Adrenal gland (tissue), 12 donors: ENCODE results near the gene IDI1. TPM values are rescaled to one million over a fixed set of nuclear protein-coding genes. Genes with fewer than 3 reads are reported as not detected.
"Not testable (repeated sequence)": the region's sequence is repeated elsewhere in the genome, so short reads cannot be mapped to it uniquely, and the experiment has no call there.

Source experiments
- DNase-seq, 7 donors: peaks; one replicate each; pipeline ENCODE4 v3.0.0-alpha.2; 2019 to 2020
- H3K27ac ChIP-seq, 5 donors: fragments of 200-600 bp; sonication (generic) in 4 of 5; 1 replicate in 3 of 5; 2 replicates in 2 of 5; pipeline versions ENCODE4 v1.5.1 to v1.8.0; 2016 to 2020; ENCODE audit warnings: mild to moderate bottlenecking in 1 of 5
- H3K27me3 ChIP-seq: fragments of 200-600 bp; 2 replicates; pipeline ENCODE4 v1.8.0; 2021
- H3K36me3 ChIP-seq, 2 donors: fragments of 200-600 bp; replicated peaks in 1 of 2; 1 replicate in 1 of 2; 2 replicates in 1 of 2; pipeline versions ENCODE4 v1.5.1 to v1.8.0; 2018 to 2022
- H3K4me1 ChIP-seq, 2 donors: fragments of 200-600 bp; replicated peaks in 1 of 2; 1 replicate in 1 of 2; 2 replicates in 1 of 2; pipeline versions ENCODE4 v1.5.1 to v1.8.0; 2018 to 2021
- H3K4me3 ChIP-seq, 4 donors: fragments of 200-600 bp; sonication (generic) in 3 of 4; one replicate each; pipeline ENCODE4 v1.5.1; 2016 to 2018
- H3K9me3 ChIP-seq, 3 donors: fragments of 200-600 bp; sonication (generic) in 1 of 3; replicated peaks in 1 of 3; 1 replicate in 2 of 3; 2 replicates in 1 of 3; pipeline versions ENCODE4 v1.5.1 to v1.8.0; 2016 to 2021
- CTCF ChIP-seq, 6 experiments: fragments of 450-650 bp in 4 of 6; fragments of 200-600 bp in 2 of 6; sonication (generic) in 1 of 6; IDR thresholded peaks; 1 replicate in 5 of 6; 2 replicates in 1 of 6; pipeline versions ENCODE4 v1.5.1 to v1.8.0; 2016 to 2021; ENCODE audit warnings: antibody characterized with exemption in 6 of 6, mild to moderate bottlenecking in 2 of 6, moderate library complexity in 1 of 6
- POLR2A ChIP-seq, 2 donors: fragments of 450-650 bp; IDR thresholded peaks; one replicate each; pipeline ENCODE4 v1.6.1; 2017; ENCODE audit warnings: antibody characterized with exemption in 2 of 2, mild to moderate bottlenecking in 2 of 2, moderate library complexity in 1 of 2
- WGBS, 4 donors: extraction: QIAGEN DNeasy Blood & Tissue Kit in 2 of 4; methylation state at CpG; one replicate each; pipeline versions ENCODE4 v1.1.5 to v1.1.7; 2013 to 2017; 5-methylcytosine and 5-hydroxymethylcytosine counted together
- intact Hi-C, 2 donors: fragments of 100-400 bp; cut with DNase I; formaldehyde crosslinking; loops; one replicate each; pipeline versions ENCODE4 v1.14.1 to v1.15.0; 2022 to 2023
- polyA plus RNA-seq, 3 donors: library from polyadenylated mRNA; stranded (reverse); fragments of 200-250 nt in 2 of 3; fragments of 350-450 nt in 1 of 3; fragmentation: Illumina TruSeq in 1 of 3; extraction: RNeasy Lipid Tissue Mini Kit (QIAGEN cat#74804) in 1 of 3; gene quantifications; one replicate each; pipeline ENCODE4 v1.2.3, GENCODE V29; 2013 to 2014
- total RNA-seq, 9 donors: library from RNA; depleted of rRNA in 4 of 9; stranded (reverse); fragments of >200 nt in 4 of 9; fragments of 120-200 nt in 1 of 9; fragmentation: NEBNext Ultra II Directional in 1 of 9; extraction: Animal tissue kit (Norgen Biotek cat#: 25700) in 1 of 9; gene quantifications; one replicate each; pipeline versions ENCODE4 v1.1.0 to v1.2.4, GENCODE V29; 2013 to 2023
- donor health status: healthy with polysubstance abuse.
- donor health status: Bipolar disorder and iron deficiency.
- donor health status: DM: yes; HTN: yes; CAD: no.
- donor health status: DM: no; HTN: no; CAD: no.
- donor health status: DM: no; HTN: no; CAD: no.
- donor health status: DM: yes; HTN: yes; CAD: no.

The IDI1 gene
- total and polyA plus RNA-seq, 12 donors, result 20.4 to 1,056 (median 49.7) TPM

GRCh38 chr10:1015688-1016087 lies 33.2 kb downstream of the IDI1 start:
- peak; percentile 45 to 77 (median 69) for DNase-seq
- TF ChIP-seq CTCF (IDR thresholded peaks at IDR 0.05) (no peak), POLR2A (IDR thresholded peaks at IDR 0.05) (no peak)
- Histone ChIP-seq H3K4me1 (peaks cover 5 to 6% of the 10 kb centered on the region in 2 donors), H3K4me3 (no peak overlapping the region), H3K36me3 (peaks cover 0 to 87% of the 10 kb centered on the region in 2 donors), H3K27me3 (no peaks in the 10 kb centered on the region), H3K27ac (peak overlapping the region in 3 of 5 donors; percentile 28 to 67 (median 35)), H3K9me3 (no peaks in the 10 kb centered on the region)
- WGBS, 4 donors, result 53 to 78% (median 53%) methylated on average over 6 to 11 of the region's 11 CpGs
- intact Hi-C loops, result no loop called here

DNA sequence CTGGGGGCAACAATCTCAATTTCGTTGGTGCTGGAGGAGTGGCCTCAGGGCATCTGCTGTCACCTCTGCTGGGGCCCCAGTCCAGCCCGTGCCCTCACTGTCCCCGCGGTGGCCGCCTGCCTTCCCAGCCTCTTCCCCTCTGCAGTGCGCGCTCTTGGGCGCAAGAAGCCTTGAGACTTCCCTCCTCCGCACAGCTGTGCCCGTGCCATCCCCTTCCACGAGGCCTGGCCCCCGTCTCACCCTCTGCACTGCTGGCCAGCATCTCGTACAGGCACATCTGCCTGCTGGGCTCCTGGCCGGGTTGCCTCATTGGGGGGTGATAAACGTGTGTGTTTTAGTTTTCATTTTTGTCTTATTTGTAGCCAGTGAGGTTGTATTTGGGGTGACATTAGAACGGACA lies 37.2 kb downstream of the IDI1 start:
- Histone ChIP-seq H3K4me1 (peaks cover 5 to 6% of the 10 kb centered on the region in 2 donors), H3K9me3 (no peaks in the 10 kb centered on the region), H3K27me3 (no peaks in the 10 kb centered on the region), H3K36me3 (peaks cover 0 to 91% of the 10 kb centered on the region in 2 donors), H3K27ac (no peak overlapping the region), H3K4me3 (no peak overlapping the region)
- TF ChIP-seq CTCF (IDR thresholded peaks at IDR 0.05) (no peak), POLR2A (IDR thresholded peaks at IDR 0.05) (no peak)
- intact Hi-C loops, result no loop called here
- peak in 1 of 7 donors; percentile 15 for DNase-seq
- WGBS, 4 donors, result 91 to 94% (median 94%) methylated on average over 16 of the region's 16 CpGs

DNA sequence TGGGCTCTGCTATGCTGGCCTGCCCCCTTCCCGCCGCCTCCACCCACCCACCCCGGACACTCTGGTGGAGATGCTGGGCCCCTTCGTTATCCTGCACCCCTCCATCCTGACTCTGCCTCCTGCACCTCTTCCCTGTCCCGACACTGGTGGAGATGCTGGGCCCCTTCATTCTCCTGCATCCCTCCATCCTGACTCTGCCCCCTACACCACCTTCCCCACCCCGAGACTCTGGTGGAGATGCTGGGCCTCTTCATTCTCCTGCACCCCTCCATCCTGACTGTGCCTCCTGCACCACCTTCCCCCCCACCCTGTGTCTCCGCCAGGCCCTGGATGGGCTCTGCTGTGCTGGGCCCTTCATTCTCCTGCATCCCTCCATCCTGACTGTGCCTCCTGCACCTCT lies 38.2 kb downstream of the IDI1 start:
- Histone ChIP-seq H3K4me1 (peaks cover 0 to under 1% of the 10 kb centered on the region in 2 donors), H3K27ac (no peak overlapping the region), H3K36me3 (peaks cover 0 to 91% of the 10 kb centered on the region in 2 donors), H3K9me3 (no peaks in the 10 kb centered on the region), H3K4me3 (no peak overlapping the region), H3K27me3 (no peaks in the 10 kb centered on the region)
- intact Hi-C loops, result no loop called here
- WGBS, 4 donors, result 92 to 97% (median 94%) methylated on average over 7 of the region's 7 CpGs
- no peak for DNase-seq
- TF ChIP-seq POLR2A (IDR thresholded peaks at IDR 0.05) (no peak), CTCF (IDR thresholded peaks at IDR 0.05) (no peak)

DNA sequence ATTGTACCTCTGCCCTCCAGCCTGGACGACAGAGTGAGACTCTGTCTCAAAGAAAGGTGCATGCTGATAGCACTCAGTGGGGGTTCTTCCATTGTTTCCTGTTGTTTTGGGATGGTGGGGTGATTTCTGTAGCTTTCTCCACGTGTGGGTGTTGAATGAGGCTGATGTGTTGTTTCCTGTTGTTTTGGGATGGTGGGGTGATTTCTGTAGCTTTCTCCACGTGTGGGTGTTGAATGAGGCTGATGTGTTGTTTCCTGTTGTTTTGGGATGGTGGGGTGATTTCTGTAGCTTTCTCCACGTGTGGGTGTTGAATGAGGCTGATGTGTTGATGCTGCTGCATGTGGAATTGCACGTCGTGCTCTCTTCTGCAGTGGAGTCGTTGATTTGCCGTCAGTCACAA lies 39.0 kb downstream of the IDI1 start:
- 67 to 81% (median 74%) methylated on average over 7 to 8 of the region's 8 CpGs for WGBS, 4 donors

DNA sequence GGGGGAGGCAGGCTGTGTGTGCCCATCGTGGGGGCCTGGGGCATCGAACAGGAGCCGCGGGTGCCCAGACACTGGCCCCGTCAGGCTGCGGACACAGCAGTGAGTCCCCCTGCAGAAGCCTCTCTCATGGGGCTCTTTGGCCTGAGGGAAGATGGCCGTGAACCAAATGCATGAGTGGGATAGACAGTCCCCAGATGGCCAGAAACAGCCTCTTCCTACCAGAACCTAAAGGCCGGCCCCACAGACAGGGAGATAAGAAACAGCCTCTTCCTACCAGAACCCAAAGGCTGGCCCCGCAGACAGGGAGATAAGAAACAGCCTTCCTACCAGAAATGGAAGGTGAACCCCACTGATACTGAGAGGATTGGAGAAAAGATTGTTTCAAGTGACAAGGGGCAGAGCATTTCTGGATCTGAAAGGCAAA lies 39.8 kb downstream of the IDI1 start:
- H3K36me3 ChIP-seq, result peaks cover 0 to 95% of the 10 kb centered on the region in 2 donors
- DNase-seq, result peak in 1 of 7 donors; percentile 15
- intact Hi-C loops, result no loop called here

More for the DNA sequence above, 39.0 kb downstream of the IDI1 start:
- H3K27me3 ChIP-seq, H3K4me3 ChIP-seq, H3K27ac ChIP-seq, H3K4me1 ChIP-seq, intact Hi-C loops, H3K9me3 ChIP-seq, DNase-seq: not testable (repeated sequence)
- H3K36me3 ChIP-seq, result peaks cover 0 to 95% of the 10 kb centered on the region in 2 donors

More for the DNA sequence above, 39.8 kb downstream of the IDI1 start:
- no peaks in the 10 kb centered on the region for H3K4me1 ChIP-seq
- WGBS, 4 donors, result 86 to 95% (median 91%) methylated on average over 9 of the region's 9 CpGs
- H3K9me3 ChIP-seq, result no peaks in the 10 kb centered on the region
- H3K27me3 ChIP-seq, result no peaks in the 10 kb centered on the region
- no peak for TF ChIP-seq POLR2A (IDR thresholded peaks at IDR 0.05)
- TF ChIP-seq CTCF (IDR thresholded peaks at IDR 0.05), result no peak
- no peak overlapping the region for H3K27ac ChIP-seq
- no peak overlapping the region for H3K4me3 ChIP-seq
